Measurements from ENCODE around the gene RHCE.

GRCh38 chr1:25442178-25442577 lies 21.6 kb upstream of the RHCE start:
- no peak for TF ChIP-seq POLR2A (IDR thresholded peaks at IDR 0.05; ENCODE audit: control extremely low read depth in 1 of 2, low read depth in 2 of 2, low read length in 2 of 2)
- no peak for TF ChIP-seq RXRA (IDR thresholded peaks at IDR 0.05; ENCODE audit: insufficient read depth, low read depth, low read length)
- TF ChIP-seq USF2 (IDR thresholded peaks at IDR 0.05; ENCODE audit: low read length): no peak
- TF ChIP-seq, protein P1, sequence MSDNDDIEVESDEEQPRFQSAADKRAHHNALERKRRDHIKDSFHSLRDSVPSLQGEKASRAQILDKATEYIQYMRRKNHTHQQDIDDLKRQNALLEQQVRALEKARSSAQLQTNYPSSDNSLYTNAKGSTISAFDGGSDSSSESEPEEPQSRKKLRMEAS (IDR thresholded peaks at IDR 0.05): no peak

Measured in H1 (cell line).